ENCODE results near the gene RNF214. TPM values are rescaled to one million over a fixed set of nuclear protein-coding genes. Genes with fewer than 3 reads are reported as not detected.

RNF214 gene
- total RNA-seq (2022; extraction: Qiagen RNA extraction; ENCODE audit: low read depth) = 8.7 to 11.6 TPM (median 9.4 TPM) in 5 replicates

DNA sequence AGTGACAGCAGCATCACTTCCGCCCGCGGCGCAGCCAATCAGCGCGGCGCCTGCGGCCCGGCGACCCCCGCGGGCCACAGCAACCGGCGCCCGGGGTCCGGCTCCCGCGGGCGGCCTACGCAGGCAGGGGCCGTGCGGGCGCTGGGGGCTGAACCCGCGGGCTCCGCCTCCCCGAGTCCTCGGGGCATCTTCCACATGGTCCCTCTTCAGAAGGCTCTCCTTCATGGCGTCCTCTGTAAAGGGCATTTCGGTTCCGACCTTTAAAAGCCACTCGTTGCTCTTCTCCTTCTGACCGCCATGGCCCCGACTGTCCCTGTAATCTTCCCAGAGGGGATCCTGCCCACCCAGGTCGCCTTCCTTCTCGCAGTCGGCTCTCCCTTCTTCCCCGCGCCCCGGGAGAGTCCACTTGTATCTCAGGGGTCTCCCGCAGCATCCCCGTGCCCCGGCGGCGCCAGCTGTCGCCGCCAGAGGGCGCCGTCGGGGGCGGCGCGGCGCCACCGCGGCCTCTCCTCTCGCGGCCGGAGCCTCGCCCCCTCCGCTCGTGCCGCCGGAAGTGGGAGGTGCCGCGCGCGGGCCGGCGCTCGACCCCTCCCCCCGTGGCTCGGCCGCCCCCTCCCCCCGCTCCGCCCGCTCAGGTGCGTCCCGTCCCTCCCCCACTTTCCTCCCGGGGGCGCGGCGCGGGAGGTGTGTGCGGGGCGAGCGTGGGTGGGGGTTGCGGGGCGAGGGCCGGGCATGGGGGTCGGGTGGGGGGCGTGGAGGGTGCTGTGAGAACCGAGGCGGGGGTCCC is at the start of gene RNF214:
RNF214 (plus strand) TSS at position 580 of the 787 bp plus-strand sequence. CDS start 1,602 bp downstream, outside the sequence.

DNA sequence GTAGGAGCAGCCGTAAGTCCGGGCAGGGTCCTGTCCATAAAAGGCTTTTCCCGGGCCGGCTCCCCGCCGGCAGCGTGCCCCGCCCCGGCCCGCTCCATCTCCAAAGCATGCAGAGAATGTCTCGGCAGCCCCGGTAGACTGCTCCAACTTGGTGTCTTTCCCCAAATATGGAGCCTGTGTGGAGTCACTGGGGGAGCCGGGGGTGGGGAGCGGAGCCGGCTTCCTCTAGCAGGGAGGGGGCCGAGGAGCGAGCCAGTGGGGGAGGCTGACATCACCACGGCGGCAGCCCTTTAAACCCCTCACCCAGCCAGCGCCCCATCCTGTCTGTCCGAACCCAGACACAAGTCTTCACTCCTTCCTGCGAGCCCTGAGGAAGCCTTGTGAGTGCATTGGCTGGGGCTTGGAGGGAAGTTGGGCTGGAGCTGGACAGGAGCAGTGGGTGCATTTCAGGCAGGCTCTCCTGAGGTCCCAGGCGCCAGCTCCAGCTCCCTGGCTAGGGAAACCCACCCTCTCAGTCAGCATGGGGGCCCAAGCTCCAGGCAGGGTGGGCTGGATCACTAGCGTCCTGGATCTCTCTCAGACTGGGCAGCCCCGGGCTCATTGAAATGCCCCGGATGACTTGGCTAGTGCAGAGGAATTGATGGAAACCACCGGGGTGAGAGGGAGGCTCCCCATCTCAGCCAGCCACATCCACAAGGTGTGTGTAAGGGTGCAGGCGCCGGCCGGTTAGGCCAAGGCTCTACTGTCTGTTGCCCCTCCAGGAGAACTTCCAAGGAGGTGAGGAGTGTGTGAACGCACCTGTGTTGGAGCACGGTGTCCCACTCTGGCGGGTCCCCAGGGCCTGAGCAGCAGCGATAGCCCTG is 33.2 kb upstream of the RNF214 start, which contains the start of gene TAGLN:
TAGLN (plus strand) TSS at position 318 of the 863 bp plus-strand sequence. CDS start 3,644 bp downstream, outside the sequence.

DNA sequence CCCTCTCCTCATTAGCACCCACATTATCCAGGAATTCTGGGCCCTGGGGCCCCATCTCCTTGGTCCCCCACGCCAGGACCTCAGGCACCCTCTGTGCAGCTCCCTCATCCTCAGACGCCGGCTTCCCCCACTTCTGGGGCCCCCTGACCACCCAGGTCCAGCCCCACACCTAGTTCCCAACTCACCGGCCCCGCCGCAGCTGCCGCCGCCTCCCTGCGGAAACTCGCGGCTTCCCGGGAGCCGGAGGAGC is 704 bp upstream of the RNF214 start, which contains the start of gene PCSK7:
PCSK7 (minus strand) TSS at position 232 of the 250 bp plus-strand sequence. CDS start 2,229 bp downstream, outside the sequence.

DNA sequence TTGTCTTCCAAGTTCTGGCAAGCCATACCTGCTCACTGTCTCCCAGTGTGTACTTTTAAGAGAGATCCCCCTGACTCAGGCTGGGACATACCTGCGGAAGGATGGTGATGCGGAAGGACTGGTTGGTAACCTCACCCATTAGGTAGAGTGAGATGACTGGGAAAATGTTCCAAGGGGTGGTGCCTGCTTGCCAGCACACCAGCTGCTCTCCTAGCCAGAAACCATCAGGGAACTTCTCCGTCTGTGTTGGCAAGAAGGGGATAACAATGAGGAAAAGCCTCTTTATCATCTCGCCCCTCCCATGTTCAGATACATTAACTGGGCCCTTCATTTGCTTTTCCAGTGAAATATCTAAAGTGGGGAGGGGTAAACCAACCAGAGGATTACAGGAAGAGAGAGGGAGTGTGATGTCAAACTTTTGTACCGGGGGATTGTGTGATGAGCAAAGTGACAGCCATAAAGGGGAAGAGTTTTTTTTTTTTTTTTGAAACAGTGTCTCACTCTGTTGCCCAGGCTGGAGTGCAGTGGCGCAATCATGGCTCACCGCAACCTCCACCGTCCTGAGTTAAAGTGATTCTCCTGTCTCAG is 58.4 kb downstream of the RNF214 start, which contains the start of gene BACE1-AS:
BACE1-AS (plus strand) TSS at position 538 of the 588 bp plus-strand sequence.

DNA sequence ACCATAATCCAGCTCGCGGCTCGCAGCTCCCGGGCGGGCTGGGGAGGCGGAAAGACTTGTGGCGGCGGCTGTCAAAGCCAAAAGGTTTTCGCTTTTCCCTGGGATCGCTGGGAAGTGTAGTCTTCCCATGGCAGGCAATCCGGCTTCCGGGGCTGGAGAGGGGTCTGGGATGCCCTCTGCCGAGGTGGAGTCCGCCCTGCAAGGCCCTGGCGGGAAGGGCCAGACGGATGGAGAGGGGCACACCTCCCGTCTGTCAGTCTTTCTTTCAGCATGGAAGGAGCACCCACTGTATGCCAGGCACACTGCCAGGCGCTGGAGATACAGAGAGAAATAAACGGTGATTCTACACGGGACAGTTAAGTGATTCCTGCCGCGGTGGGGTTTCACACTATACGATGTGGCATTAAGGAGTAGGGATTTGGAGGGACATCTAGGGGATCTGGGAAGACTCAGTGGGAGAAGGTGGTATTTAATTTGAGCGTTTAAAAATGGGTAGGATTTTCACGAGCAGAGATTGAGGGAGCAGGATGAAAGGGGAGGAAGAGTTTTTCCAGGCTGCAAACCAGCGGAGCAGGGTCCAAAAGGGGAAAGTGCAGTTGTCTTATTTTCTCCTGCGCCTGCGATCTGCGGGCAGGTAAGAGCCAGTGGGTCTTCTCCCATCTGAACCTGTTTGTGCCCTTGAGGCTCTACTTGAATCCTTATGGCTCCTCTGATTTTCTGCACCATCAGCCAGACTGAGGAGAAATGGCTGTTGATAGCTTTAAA is 83.9 kb downstream of the RNF214 start, which contains the start of gene BACE1:
BACE1 (minus strand) TSS at position 60 of the 765 bp plus-strand sequence. CDS start 461 bp downstream, outside the sequence.

DNA sequence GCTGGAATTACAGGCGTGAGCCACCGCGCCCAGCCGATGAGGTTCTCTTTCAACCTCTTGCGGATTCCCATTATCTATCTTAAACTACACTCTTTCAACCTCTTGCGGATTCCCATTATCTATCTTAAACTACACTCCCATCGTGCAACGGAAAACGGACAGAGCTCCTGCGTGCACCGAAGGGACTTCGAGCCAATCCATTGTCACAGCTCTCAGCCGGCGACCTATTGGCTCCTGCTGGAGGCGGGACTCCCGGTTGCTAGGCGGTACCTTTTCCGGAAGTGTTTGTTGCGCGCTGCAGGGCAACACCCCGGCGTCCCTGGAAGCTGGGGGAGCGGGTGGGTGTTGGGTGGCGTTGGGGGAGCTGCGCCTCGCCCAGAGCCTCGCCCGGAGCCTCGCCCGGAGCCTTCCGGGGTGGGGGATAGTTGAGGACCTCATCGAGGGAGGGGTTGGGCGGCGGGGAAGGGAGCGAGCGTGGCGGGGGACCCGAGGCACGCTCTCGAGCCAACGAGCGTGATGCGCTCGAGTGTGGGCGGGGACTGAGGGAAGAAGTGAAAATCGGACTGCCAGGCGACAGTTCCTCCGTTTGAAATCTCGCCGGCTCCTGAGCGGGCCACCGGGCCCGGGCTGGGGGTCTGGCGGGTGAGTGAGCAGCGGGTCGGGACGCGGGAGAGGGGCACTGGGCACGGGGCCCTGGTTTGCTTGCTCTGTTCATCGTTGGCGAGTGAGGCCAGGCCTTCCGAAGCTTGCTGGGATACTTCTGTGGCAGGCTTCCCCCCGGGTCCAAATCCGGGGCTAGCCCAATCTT is 95.3 kb downstream of the RNF214 start, which contains the start of gene CEP164:
CEP164 (plus strand) TSS at position 288 of the 808 bp plus-strand sequence. CDS start 10,733 bp downstream, outside the sequence.

Other genes starting within 250 kb of the RNF214 start
- gene SIK3, start 134.2 kb upstream of the RNF214 start, total RNA-seq (2022; extraction: Qiagen RNA extraction; ENCODE audit: low read depth) = 8.2 to 10.5 TPM (median 8.9 TPM) in 5 replicates
- gene PAFAH1B2, start 88.4 kb upstream of the RNF214 start, total RNA-seq (2022; extraction: Qiagen RNA extraction; ENCODE audit: low read depth) = 33.0 to 45.5 TPM (median 35.0 TPM) in 5 replicates
- gene SIDT2, start 53.9 kb upstream of the RNF214 start, total RNA-seq (2022; extraction: Qiagen RNA extraction; ENCODE audit: low read depth) = 3.9 to 5.5 TPM (median 4.8 TPM) in 5 replicates
- 58.2 to 141 TPM (median 109 TPM) in 5 replicates for gene TAGLN, start 33.3 kb upstream of the RNF214 start, total RNA-seq (2022; extraction: Qiagen RNA extraction; ENCODE audit: low read depth)
- 14.6 to 20.2 TPM (median 17.4 TPM) in 5 replicates for gene PCSK7, start 598 bp upstream of the RNF214 start, total RNA-seq (2022; extraction: Qiagen RNA extraction; ENCODE audit: low read depth)
- gene BACE1-AS, start 58.7 kb downstream of the RNF214 start, total RNA-seq (2022; extraction: Qiagen RNA extraction; ENCODE audit: low read depth) = 1.6 to 2.5 TPM (median 2.4 TPM) in 5 replicates
- gene BACE1, start 83.6 kb downstream of the RNF214 start, total RNA-seq (2022; extraction: Qiagen RNA extraction; ENCODE audit: low read depth) = 7.5 to 10.3 TPM (median 8.7 TPM) in 5 replicates
- gene CEP164, start 95.2 kb downstream of the RNF214 start, total RNA-seq (2022; extraction: Qiagen RNA extraction; ENCODE audit: low read depth) = 15.1 to 18.5 TPM (median 17.3 TPM) in 5 replicates

All from A549 treated with CpdA at 1 μM for 4 hours (cell line).